ENCODE data around the gene SLC13A2.

- TF ChIP-seq EP300 (IDR thresholded peaks at IDR 0.05) (no peak), CTCF (IDR thresholded peaks at IDR 0.05) (no peak)
These were observed 54.4 kb downstream of the SLC13A2 start for GRCh38 chr17:28527859-28528258.

All from gastroesophageal sphincter (tissue), 3 donors.